ENCODE measurements around the gene GOLGA6L7.

GOLGA6L7 gene

GRCh38 chr15:28881600-28881999, 33.2 kb upstream of the GOLGA6L7 start:
- no peak for DNase-seq (ENCODE audit: low read depth)
- TF ChIP-seq CTCF (IDR thresholded peaks at IDR 0.05; ENCODE audit: control insufficient read depth, extremely low read depth, insufficient read depth) = peak; percentile 7; the same call in 1 of the 2 replicates
- H3K4me3 ChIP-seq (ENCODE audit: low read depth, low read length) = no peak overlapping the region

- TF ChIP-seq CTCF (IDR thresholded peaks at IDR 0.05; ENCODE audit: control insufficient read depth, extremely low read depth, insufficient read depth) = peak; percentile 50
These were observed 32.7 kb upstream of the GOLGA6L7 start for GRCh38 chr15:28881170-28881569.

GRCh38 chr15:28880680-28881079, 32.2 kb upstream of the GOLGA6L7 start:
- no peak overlapping the region for H3K4me3 ChIP-seq (ENCODE audit: low read depth, low read length)
- no peak for DNase-seq (ENCODE audit: low read depth)
- TF ChIP-seq CTCF (IDR thresholded peaks at IDR 0.05; ENCODE audit: control insufficient read depth, extremely low read depth, insufficient read depth) = no peak

More at GRCh38 chr15:28881170-28881569, 32.7 kb upstream of the GOLGA6L7 start:
- no peak overlapping the region for H3K4me3 ChIP-seq (ENCODE audit: low read depth, low read length)
- DNase-seq (ENCODE audit: low read depth) = peak; percentile 58

- TF ChIP-seq CTCF (IDR thresholded peaks at IDR 0.05; ENCODE audit: control insufficient read depth, extremely low read depth, insufficient read depth) = no peak
These were observed 31.1 kb upstream of the GOLGA6L7 start for GRCh38 chr15:28879551-28879950.

GRCh38 chr15:28878209-28878608, 29.8 kb upstream of the GOLGA6L7 start:
- no peak for DNase-seq (ENCODE audit: low read depth)
- TF ChIP-seq CTCF (IDR thresholded peaks at IDR 0.05; ENCODE audit: control insufficient read depth, extremely low read depth, insufficient read depth) = no peak
- H3K4me3 ChIP-seq (ENCODE audit: low read depth, low read length) = no peak overlapping the region

More at GRCh38 chr15:28879551-28879950, 31.1 kb upstream of the GOLGA6L7 start:
- H3K4me3 ChIP-seq (ENCODE audit: low read depth, low read length) = no peak overlapping the region
- DNase-seq (ENCODE audit: low read depth) = no peak

GRCh38 chr15:28876845-28877185, 28.4 kb upstream of the GOLGA6L7 start:
- TF ChIP-seq CTCF (IDR thresholded peaks at IDR 0.05; ENCODE audit: control insufficient read depth, extremely low read depth, insufficient read depth) = no peak

GRCh38 chr15:28876131-28876844, 27.8 kb upstream of the GOLGA6L7 start:
- DNase-seq (ENCODE audit: low read depth) = no peak
- H3K4me3 ChIP-seq (ENCODE audit: low read depth, low read length) = no peak overlapping the region
- no peak for TF ChIP-seq CTCF (IDR thresholded peaks at IDR 0.05; ENCODE audit: control insufficient read depth, extremely low read depth, insufficient read depth)

More at GRCh38 chr15:28876845-28877185, 28.4 kb upstream of the GOLGA6L7 start:
- no peak overlapping the region for H3K4me3 ChIP-seq (ENCODE audit: low read depth, low read length)
- DNase-seq (ENCODE audit: low read depth) = no peak

Data from LNCaP clone FGC (cell line).